Measurements from ENCODE around the gene PIGQ.

The PIGQ gene

GRCh38 chr16:603933-604332 lies 34.2 kb downstream of the PIGQ start:
- TF ChIP-seq CTCF (IDR thresholded peaks at IDR 0.05; ENCODE audit: insufficient read depth, low read depth, low read length, missing control alignments) = no peak
- no peak for DNase-seq (ENCODE audit: low read depth)
- no peak overlapping the region for H3K4me3 ChIP-seq (ENCODE audit: low read length)

GRCh38 chr16:606656-607307 lies 37.0 kb downstream of the PIGQ start:
- H3K4me3 ChIP-seq (ENCODE audit: low read length) = no peak overlapping the region
- TF ChIP-seq CTCF (IDR thresholded peaks at IDR 0.05; ENCODE audit: insufficient read depth, low read depth, low read length, missing control alignments) = no peak
- DNase-seq (ENCODE audit: low read depth) = no peak

- TF ChIP-seq CTCF (IDR thresholded peaks at IDR 0.05; ENCODE audit: insufficient read depth, low read depth, low read length, missing control alignments) = no peak
- H3K4me3 ChIP-seq (ENCODE audit: low read length) = no peak overlapping the region
- peak; percentile 55 for DNase-seq (ENCODE audit: low read depth)
Measured at GRCh38 chr16:608019-608418, 38.3 kb downstream of the PIGQ start.

- DNase-seq (ENCODE audit: low read depth) = no peak
- H3K4me3 ChIP-seq (ENCODE audit: low read length) = no peak overlapping the region
- TF ChIP-seq CTCF (IDR thresholded peaks at IDR 0.05; ENCODE audit: insufficient read depth, low read depth, low read length, missing control alignments) = no peak
Measured at GRCh38 chr16:609316-609715, 39.5 kb downstream of the PIGQ start.

GRCh38 chr16:609984-610383 lies 40.2 kb downstream of the PIGQ start:
- no peak for DNase-seq (ENCODE audit: low read depth)
- TF ChIP-seq CTCF (IDR thresholded peaks at IDR 0.05; ENCODE audit: insufficient read depth, low read depth, low read length, missing control alignments) = no peak
- H3K4me3 ChIP-seq (ENCODE audit: low read length) = no peak overlapping the region

GRCh38 chr16:610513-611381 lies 41.0 kb downstream of the PIGQ start:
- peak; percentile 80 for TF ChIP-seq CTCF (IDR thresholded peaks at IDR 0.05; ENCODE audit: insufficient read depth, low read depth, low read length, missing control alignments)
- no peak overlapping the region for H3K4me3 ChIP-seq (ENCODE audit: low read length)
- peak; percentile 83 for DNase-seq (ENCODE audit: low read depth)

Measured in epithelial cell of esophagus (primary cell).